Stomach (tissue), 9 donors: ENCODE results near the gene MEIOSIN. TPM values are rescaled to one million over a fixed set of nuclear protein-coding genes. Genes with fewer than 3 reads are reported as not detected.

ENCODE experiments used
- DNase-seq, 2 donors: peaks; one replicate each; pipeline versions ENCODE4 v3.0.0 to v3.0.0-alpha.2; 2013 to 2019
- H3K27ac ChIP-seq, 5 donors: fragments of 200-600 bp in 4 of 5; sonication (generic) in 4 of 5; one replicate each; pipeline ENCODE4 v1.5.1; 2013 to 2019; ENCODE audit warnings: mild to moderate bottlenecking in 1 of 5, moderate library complexity in 1 of 5
- H3K27me3 ChIP-seq, 3 donors: fragments of 200-600 bp; sonication (generic); one replicate each; pipeline ENCODE4 v1.5.1; 2017 to 2019; ENCODE audit warnings: mixed run types in 1 of 3
- H3K36me3 ChIP-seq, 4 donors: fragments of 200-600 bp; sonication (generic); 1 replicate in 3 of 4; 2 replicates in 1 of 4; pipeline ENCODE4 v1.5.1; 2016 to 2019
- H3K4me1 ChIP-seq, 4 donors: fragments of 200-600 bp; sonication (generic); one replicate each; pipeline ENCODE4 v1.5.1; 2016 to 2019
- H3K4me3 ChIP-seq, 4 donors: fragments of 200-600 bp; sonication (generic) in 3 of 4; one replicate each; pipeline ENCODE4 v1.5.1; 2016 to 2019; ENCODE audit warnings: mild to moderate bottlenecking in 1 of 4
- H3K9me3 ChIP-seq, 4 donors: fragments of 200-600 bp; sonication (generic); one replicate each; pipeline ENCODE4 v1.5.1; 2016 to 2019
- EP300 ChIP-seq: sonication (generic); formaldehyde crosslinking; IDR thresholded peaks from one replicate; pipeline ENCODE4 v1.6.1; 2017; ENCODE audit warnings: antibody characterized with exemption
- POLR2A ChIP-seq, 4 donors: fragments of 450-650 bp; IDR thresholded peaks; one replicate each; pipeline ENCODE4 v1.6.1; 2016; ENCODE audit warnings: antibody characterized with exemption in 4 of 4, control low read depth in 2 of 4, mild to moderate bottlenecking in 1 of 4, moderate library complexity in 1 of 4
- POLR2AphosphoS5 ChIP-seq, 3 donors: sonication (generic); formaldehyde crosslinking; IDR thresholded peaks; one replicate each; pipeline ENCODE4 v1.6.1; 2016; ENCODE audit warnings: antibody characterized with exemption in 3 of 3
- WGBS, 5 donors: extraction: QIAGEN DNeasy Blood & Tissue Kit in 3 of 5; methylation state at CpG; one replicate each; pipeline versions ENCODE4 v1.1.5 to v1.1.7; 2013 to 2018; 5-methylcytosine and 5-hydroxymethylcytosine counted together
- intact Hi-C: fragments of 100-400 bp; cut with DNase I; formaldehyde crosslinking; loops from one replicate; pipeline ENCODE4 v1.15.1; 2023; ENCODE audit warnings: low total_unique reads
- polyA plus RNA-seq, 3 donors: library from polyadenylated mRNA; stranded (reverse); fragments of 200-250 nt; gene quantifications; one replicate each; pipeline ENCODE4 v1.2.3, GENCODE V29; 2013
- total RNA-seq, 5 donors: library from RNA; depleted of rRNA; stranded (reverse); fragments of >200 nt; gene quantifications; one replicate each; pipeline versions ENCODE4 v1.1.0 to v1.2.3, GENCODE V29; 2014 to 2016
- TF ChIP-seq, protein P1 (sequence below), 7 experiments: fragments of 450-650 bp in 4 of 7; fragments of 200-600 bp in 3 of 7; sonication (generic) in 3 of 7; IDR thresholded peaks; one replicate each; pipeline ENCODE4 v1.5.1; 2016 to 2019; ENCODE audit warnings: antibody characterized with exemption in 7 of 7, control low read depth in 2 of 7, mild to moderate bottlenecking in 1 of 7
- donor health status: healthy with polysubstance abuse.
- donor health status: Bipolar disorder and iron deficiency.
- donor health status: healthy.

The MEIOSIN gene
- total and polyA plus RNA-seq, 8 donors = not detected

DNA sequence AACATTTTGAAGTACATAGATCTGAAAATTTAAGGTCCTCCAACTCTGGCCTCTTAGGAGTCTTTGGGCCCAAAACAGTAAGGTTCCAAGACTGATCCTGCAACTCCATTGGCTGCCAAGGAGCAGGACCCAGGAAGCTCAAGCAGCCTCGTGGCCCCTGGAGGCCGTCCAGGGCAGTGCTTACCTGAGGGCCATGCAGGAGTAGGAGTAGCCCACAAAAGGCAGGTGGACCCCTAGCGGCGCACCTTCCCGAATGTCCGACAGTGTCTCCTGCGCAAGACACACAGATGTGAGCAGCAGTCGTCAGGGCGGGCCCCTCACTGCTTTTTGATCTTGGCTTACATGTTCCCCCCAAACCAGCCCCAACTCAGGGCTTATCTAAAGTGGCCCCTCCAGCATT, 41.5 kb downstream of the MEIOSIN start:
- intact Hi-C loops = no loop called here
- H3K36me3 ChIP-seq = peaks cover 26 to 65% (median 44%) of the 10 kb centered on the region in 4 donors
- TF ChIP-seq POLR2A (IDR thresholded peaks at IDR 0.05) = no peak
- TF ChIP-seq, protein P1, sequence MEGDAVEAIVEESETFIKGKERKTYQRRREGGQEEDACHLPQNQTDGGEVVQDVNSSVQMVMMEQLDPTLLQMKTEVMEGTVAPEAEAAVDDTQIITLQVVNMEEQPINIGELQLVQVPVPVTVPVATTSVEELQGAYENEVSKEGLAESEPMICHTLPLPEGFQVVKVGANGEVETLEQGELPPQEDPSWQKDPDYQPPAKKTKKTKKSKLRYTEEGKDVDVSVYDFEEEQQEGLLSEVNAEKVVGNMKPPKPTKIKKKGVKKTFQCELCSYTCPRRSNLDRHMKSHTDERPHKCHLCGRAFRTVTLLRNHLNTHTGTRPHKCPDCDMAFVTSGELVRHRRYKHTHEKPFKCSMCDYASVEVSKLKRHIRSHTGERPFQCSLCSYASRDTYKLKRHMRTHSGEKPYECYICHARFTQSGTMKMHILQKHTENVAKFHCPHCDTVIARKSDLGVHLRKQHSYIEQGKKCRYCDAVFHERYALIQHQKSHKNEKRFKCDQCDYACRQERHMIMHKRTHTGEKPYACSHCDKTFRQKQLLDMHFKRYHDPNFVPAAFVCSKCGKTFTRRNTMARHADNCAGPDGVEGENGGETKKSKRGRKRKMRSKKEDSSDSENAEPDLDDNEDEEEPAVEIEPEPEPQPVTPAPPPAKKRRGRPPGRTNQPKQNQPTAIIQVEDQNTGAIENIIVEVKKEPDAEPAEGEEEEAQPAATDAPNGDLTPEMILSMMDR (IDR thresholded peaks at IDR 0.05) = no peak
- TF ChIP-seq EP300 = no peak
- TF ChIP-seq POLR2AphosphoS5 (IDR thresholded peaks at IDR 0.05) = no peak
- WGBS, 5 donors = 69 to 84% (median 80%) methylated on average over 9 of the region's 9 CpGs
- peaks cover 38 to 72% (median 57%) of the 10 kb centered on the region in 4 donors for H3K4me1 ChIP-seq
- H3K4me3 ChIP-seq = no peak overlapping the region
- H3K27me3 ChIP-seq = peaks cover 0 to 35% (median 0%) of the 10 kb centered on the region in 3 donors
- no peaks in the 10 kb centered on the region for H3K9me3 ChIP-seq
- DNase-seq = no peak
- peak overlapping the region in 2 of 5 donors; percentile 10 to 39 for H3K27ac ChIP-seq

DNA sequence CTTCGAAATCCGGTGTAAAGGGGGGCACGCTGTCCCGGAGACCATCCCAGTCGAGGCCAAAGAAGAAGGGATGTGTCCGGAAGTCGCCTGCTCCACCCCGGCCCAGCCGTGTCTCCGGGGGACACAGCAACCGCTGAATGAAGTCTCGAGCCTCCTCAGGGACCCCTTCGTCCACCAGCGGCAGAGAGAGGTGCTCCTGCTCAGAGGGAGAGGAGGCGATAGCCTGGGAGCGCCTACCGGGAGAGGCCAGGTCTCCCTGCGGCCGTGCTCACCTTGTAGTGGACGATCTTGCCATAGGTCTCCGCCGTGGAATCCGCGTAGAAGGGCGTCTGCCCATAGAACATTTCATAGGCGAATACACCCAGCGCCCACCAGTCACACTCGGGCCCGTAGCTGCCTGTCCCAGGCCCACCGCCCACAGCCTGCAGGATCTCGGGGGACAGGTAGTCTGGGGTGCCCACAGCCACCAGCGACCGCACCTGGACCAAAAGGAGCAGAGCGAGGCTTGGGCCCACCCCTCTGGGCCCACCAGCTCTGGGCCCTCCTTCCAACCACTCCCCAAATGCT, 44.2 kb downstream of the MEIOSIN start:
- H3K27me3 ChIP-seq = peaks cover 0 to 44% (median 0%) of the 10 kb centered on the region in 3 donors
- peak overlapping the region in 1 of 5 donors; percentile 1 for H3K27ac ChIP-seq
- H3K4me1 ChIP-seq = peaks cover 44 to 72% (median 59%) of the 10 kb centered on the region in 4 donors
- peaks cover 26 to 53% (median 39%) of the 10 kb centered on the region in 4 donors for H3K36me3 ChIP-seq
- H3K4me3 ChIP-seq = peak overlapping the region in 1 of 4 donors; percentile 54
- H3K9me3 ChIP-seq = no peaks in the 10 kb centered on the region
- TF ChIP-seq POLR2AphosphoS5 (IDR thresholded peaks at IDR 0.05) (no peak), EP300 (no peak), POLR2A (IDR thresholded peaks at IDR 0.05) (no peak)
- TF ChIP-seq, protein P1 (IDR thresholded peaks at IDR 0.05) = no peak
- WGBS, 5 donors = 93 to 99% (median 96%) methylated on average over 13 to 34 of the region's 34 CpGs
- DNase-seq = no peak
- intact Hi-C loops = no loop called here

DNA sequence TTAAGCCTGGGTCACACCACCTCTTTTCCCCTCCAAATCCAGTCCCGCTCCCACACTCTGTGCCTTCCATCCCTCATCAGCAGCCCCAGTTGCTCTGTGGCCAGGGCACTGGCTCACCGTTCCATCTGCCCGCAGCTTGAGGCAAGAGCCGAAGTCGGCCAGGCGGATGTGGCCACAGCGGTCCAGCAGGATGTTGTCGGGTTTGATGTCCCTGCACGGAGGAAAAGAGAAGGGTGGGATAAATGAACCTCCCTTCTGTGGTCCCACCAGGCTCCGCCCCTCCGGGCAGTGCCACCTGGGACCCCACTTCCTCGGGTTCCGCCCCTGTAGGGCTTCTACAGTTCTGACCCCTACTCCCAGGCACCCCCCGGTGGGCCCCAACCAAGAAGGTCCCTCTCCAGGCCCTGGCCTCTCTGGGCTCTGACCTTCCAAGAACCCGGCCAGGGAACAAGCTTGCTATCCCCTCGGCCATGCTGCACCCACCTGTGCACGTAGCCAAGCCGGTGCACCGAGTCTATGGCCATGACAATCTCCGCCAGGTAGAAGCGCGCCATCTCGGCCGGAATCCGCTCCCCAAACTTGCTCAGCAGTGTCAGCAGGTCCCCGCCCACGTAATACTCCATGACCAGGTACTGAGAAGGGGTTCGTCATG, 44.9 kb downstream of the MEIOSIN start:
- H3K27ac ChIP-seq = peak overlapping the region in 1 of 5 donors; percentile 86
- peak overlapping the region in 1 of 4 donors; percentile 54 for H3K4me3 ChIP-seq
- no peaks in the 10 kb centered on the region for H3K9me3 ChIP-seq
- H3K27me3 ChIP-seq = peaks cover 0 to 48% (median 0%) of the 10 kb centered on the region in 3 donors
- WGBS, 5 donors = 88 to 93% (median 91%) methylated on average over 14 to 28 of the region's 28 CpGs
- H3K4me1 ChIP-seq = peaks cover 41 to 69% (median 55%) of the 10 kb centered on the region in 4 donors
- no peak for DNase-seq
- peaks cover 26 to 46% (median 35%) of the 10 kb centered on the region in 4 donors for H3K36me3 ChIP-seq
- TF ChIP-seq EP300 = no peak
- no peak for TF ChIP-seq POLR2AphosphoS5 (IDR thresholded peaks at IDR 0.05)
- TF ChIP-seq POLR2A (IDR thresholded peaks at IDR 0.05) = no peak
- TF ChIP-seq, protein P1 (IDR thresholded peaks at IDR 0.05) = no peak
- intact Hi-C loops = no loop called here

DNA sequence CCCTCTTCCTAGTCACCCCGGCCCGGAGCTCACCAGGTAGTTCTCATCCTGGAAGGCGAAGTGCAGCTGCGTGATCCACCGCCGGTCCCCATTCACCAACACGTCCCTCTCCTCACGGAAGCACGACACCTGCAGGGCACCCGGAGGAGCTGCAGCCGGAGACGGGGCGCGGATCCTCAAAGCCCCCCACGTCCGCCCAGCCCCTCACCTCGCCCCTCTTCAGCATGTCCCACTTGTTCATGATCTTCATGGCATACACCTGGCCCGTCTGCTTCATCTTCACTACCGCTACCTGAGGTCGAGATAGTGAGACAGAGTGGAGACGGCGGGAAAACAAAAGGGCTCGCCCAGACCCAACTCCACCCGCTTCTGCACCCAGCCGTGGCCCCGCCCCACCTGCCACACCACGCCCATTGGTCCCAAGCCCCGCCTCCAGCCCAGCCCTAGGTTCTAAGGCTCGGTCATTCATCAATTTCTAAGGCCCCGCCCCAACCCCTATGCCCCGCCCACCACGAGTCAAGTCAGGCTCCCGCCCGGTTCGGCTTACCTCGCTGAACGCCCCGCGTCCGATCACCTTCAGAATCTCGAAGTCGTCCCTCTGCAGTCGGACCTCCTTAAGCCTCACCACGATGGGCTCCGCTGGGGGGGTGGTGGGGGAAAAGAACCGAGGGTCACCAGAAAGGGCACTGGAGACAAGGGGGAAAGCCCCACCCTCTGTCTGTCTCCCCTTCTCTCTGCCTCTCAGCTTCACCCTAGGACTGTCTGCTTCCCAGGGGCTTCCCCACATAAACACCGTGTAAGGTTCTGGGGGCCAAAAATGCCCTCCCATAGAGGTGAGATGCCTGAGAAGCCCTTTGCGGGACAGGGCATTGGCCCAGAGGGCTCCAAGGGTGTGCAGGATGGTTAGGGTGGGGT, 46.2 kb downstream of the MEIOSIN start:
- peaks cover 0 to 55% (median 0%) of the 10 kb centered on the region in 3 donors for H3K27me3 ChIP-seq
- peak overlapping the region; percentile 54 to 71 (median 64) for H3K4me3 ChIP-seq
- TF ChIP-seq, protein P1 (IDR thresholded peaks at IDR 0.05) = peak in 5 of 7 experiments; percentile 54 to 90 (median 80)
- no peak for TF ChIP-seq EP300
- TF ChIP-seq POLR2AphosphoS5 (IDR thresholded peaks at IDR 0.05) = peak in 1 of 3 donors; percentile 37
- TF ChIP-seq POLR2A (IDR thresholded peaks at IDR 0.05) = no peak
- WGBS, 5 donors = 4 to 9% (median 8%) methylated on average over 33 to 48 of the region's 48 CpGs
- H3K27ac ChIP-seq = peak overlapping the region; percentile 67 to 88 (median 86)
- H3K9me3 ChIP-seq = no peaks in the 10 kb centered on the region
- peaks cover 26 to 44% (median 32%) of the 10 kb centered on the region in 4 donors for H3K36me3 ChIP-seq
- DNase-seq = peak; percentile 95 to 98
- intact Hi-C loops = no loop called here
- peaks cover 49 to 69% (median 59%) of the 10 kb centered on the region in 4 donors for H3K4me1 ChIP-seq
